ENCODE measurements around the gene AKAP11.

The AKAP11 gene

GRCh38 chr13:42255886-42256285 is 16.1 kb upstream of the AKAP11 start:
- TF ChIP-seq MYC (IDR thresholded peaks at IDR 0.05; ENCODE audit: low read depth, low read length), result no peak
- no peak for TF ChIP-seq POLR2A (IDR thresholded peaks at IDR 0.05; ENCODE audit: extremely low read depth, insufficient read length)
- TF ChIP-seq, protein P1, sequence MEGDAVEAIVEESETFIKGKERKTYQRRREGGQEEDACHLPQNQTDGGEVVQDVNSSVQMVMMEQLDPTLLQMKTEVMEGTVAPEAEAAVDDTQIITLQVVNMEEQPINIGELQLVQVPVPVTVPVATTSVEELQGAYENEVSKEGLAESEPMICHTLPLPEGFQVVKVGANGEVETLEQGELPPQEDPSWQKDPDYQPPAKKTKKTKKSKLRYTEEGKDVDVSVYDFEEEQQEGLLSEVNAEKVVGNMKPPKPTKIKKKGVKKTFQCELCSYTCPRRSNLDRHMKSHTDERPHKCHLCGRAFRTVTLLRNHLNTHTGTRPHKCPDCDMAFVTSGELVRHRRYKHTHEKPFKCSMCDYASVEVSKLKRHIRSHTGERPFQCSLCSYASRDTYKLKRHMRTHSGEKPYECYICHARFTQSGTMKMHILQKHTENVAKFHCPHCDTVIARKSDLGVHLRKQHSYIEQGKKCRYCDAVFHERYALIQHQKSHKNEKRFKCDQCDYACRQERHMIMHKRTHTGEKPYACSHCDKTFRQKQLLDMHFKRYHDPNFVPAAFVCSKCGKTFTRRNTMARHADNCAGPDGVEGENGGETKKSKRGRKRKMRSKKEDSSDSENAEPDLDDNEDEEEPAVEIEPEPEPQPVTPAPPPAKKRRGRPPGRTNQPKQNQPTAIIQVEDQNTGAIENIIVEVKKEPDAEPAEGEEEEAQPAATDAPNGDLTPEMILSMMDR (IDR thresholded peaks at IDR 0.05; ENCODE audit: low read depth, low read length), result no peak
- no peak for TF ChIP-seq MAX (IDR thresholded peaks at IDR 0.05; ENCODE audit: low read depth, low read length)
- H3K4me3 ChIP-seq (ENCODE audit: low read depth, low read length), result no peak overlapping the region
- DNase-seq (ENCODE audit: low read depth), result no peak

GRCh38 chr13:42258747-42259146 is 13.2 kb upstream of the AKAP11 start:
- H3K4me3 ChIP-seq (ENCODE audit: low read depth, low read length), result no peak overlapping the region
- DNase-seq (ENCODE audit: low read depth), result no peak
- TF ChIP-seq MAX (IDR thresholded peaks at IDR 0.05; ENCODE audit: low read depth, low read length) (no peak), MYC (IDR thresholded peaks at IDR 0.05; ENCODE audit: low read depth, low read length) (no peak), POLR2A (IDR thresholded peaks at IDR 0.05; ENCODE audit: extremely low read depth, insufficient read length) (no peak)
- TF ChIP-seq, protein P1 (IDR thresholded peaks at IDR 0.05; ENCODE audit: low read depth, low read length), result no peak

DNA sequence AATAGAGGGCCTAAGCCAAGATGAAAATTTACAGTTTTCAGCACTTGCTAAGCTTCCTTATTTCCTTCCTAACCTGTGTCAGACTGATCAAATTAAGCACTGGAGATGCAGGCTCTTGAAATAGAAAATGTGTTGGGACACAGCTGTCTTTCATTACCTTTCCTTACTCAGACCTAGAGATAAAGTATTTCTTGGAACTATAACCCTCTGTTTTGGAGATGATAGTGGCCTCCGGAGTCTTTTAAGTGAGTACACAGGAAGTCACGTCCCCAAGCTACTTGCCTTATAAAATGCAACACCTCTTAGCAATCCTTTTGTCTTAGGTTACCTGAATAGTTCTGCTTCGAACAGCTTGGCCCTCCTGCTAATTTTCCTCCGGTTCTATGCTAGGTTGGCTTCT is 12.4 kb upstream of the AKAP11 start:
- no peak overlapping the region for H3K4me3 ChIP-seq (ENCODE audit: low read depth, low read length)
- TF ChIP-seq MYC (IDR thresholded peaks at IDR 0.05; ENCODE audit: low read depth, low read length), result no peak
- TF ChIP-seq POLR2A (IDR thresholded peaks at IDR 0.05; ENCODE audit: extremely low read depth, insufficient read length), result no peak
- TF ChIP-seq, protein P1 (IDR thresholded peaks at IDR 0.05; ENCODE audit: low read depth, low read length), result no peak
- no peak for TF ChIP-seq MAX (IDR thresholded peaks at IDR 0.05; ENCODE audit: low read depth, low read length)
- no peak for DNase-seq (ENCODE audit: low read depth)

GRCh38 chr13:42260903-42261654 is 10.9 kb upstream of the AKAP11 start:
- TF ChIP-seq, protein P1 (IDR thresholded peaks at IDR 0.05; ENCODE audit: low read depth, low read length), result no peak
- TF ChIP-seq MAX (IDR thresholded peaks at IDR 0.05; ENCODE audit: low read depth, low read length), result no peak
- TF ChIP-seq MYC (IDR thresholded peaks at IDR 0.05; ENCODE audit: low read depth, low read length), result no peak
- no peak for TF ChIP-seq POLR2A (IDR thresholded peaks at IDR 0.05; ENCODE audit: extremely low read depth, insufficient read length)
- no peak for DNase-seq (ENCODE audit: low read depth)
- H3K4me3 ChIP-seq (ENCODE audit: low read depth, low read length), result no peak overlapping the region

DNA sequence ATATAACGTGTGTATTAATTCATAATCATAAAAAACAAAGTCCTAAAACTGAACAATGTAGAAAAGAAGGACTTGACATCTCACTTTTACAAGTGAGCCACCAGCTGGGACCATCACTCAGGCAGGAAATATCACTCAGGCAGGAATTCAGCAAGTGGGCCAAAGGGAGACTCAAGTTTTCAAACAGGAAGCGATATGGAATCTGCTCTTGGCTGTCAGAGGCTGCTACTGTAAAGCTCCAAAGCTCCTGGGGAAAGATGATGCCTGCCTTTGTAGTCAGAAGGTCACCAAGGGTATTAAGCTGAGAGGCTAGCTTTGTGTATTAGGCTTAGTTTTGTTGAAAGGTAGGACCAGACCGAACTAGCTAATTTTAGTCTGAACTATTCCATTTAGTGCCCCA is 5.5 kb upstream of the AKAP11 start:
- H3K4me3 ChIP-seq (ENCODE audit: low read depth, low read length), result no peak overlapping the region
- DNase-seq (ENCODE audit: low read depth), result no peak
- TF ChIP-seq MAX (IDR thresholded peaks at IDR 0.05; ENCODE audit: low read depth, low read length), result no peak
- no peak for TF ChIP-seq POLR2A (IDR thresholded peaks at IDR 0.05; ENCODE audit: extremely low read depth, insufficient read length)
- TF ChIP-seq, protein P1 (IDR thresholded peaks at IDR 0.05; ENCODE audit: low read depth, low read length), result no peak
- no peak for TF ChIP-seq MYC (IDR thresholded peaks at IDR 0.05; ENCODE audit: low read depth, low read length)
